RPMI7951 (cell line): ENCODE results near the gene ARHGAP8. TPM values are rescaled to one million over a fixed set of nuclear protein-coding genes. Genes with fewer than 3 reads are reported as not detected.

Experiments
- DNase-seq: peaks from one replicate; pipeline ENCODE4 v3.0.0-alpha.2; 2012; ENCODE audit warnings: low read depth
- total RNA-seq: library from RNA; depleted of rRNA; stranded (reverse); fragments of >200 nt; shearing (Covaris generic); gene quantifications from 2 replicates; pipeline ENCODE4 v1.2.3, GENCODE V29; 2014; rRNA removed

ARHGAP8 gene
- total RNA-seq, 1 experiment from 2014 or later = not detected

DNA sequence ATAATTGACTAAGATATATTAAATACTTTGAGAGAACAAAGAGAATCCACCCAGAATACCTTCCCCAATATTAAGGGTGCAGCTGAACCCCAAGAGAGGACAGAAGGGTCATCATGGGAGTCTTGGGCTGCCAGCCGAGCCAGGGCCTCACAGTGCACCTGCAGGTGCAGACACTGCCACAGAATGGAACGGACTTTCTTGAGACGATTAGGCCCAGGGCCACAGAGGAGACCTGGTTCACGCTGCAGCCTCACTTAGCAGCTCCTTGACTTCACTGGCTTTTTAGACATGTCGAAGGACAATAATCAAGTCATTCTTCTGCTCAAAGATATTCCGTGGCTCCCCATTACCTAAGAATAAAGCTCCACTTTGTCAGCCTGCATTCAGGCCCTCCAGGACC is 156.9 kb downstream of the ARHGAP8 start:
- DNase-seq = no peak

Other genes with a start within 250 kb of the ARHGAP8 start
- 0.29 and 0.96 TPM in 2 replicates for gene PRR5, start 50.4 kb upstream of the ARHGAP8 start, total RNA-seq